ENCODE data around the gene MEOX2. TPM values are rescaled to one million over a fixed set of nuclear protein-coding genes. Genes with fewer than 3 reads are reported as not detected.

MEOX2 gene
- total RNA-seq, 1 donor = 13.0 TPM

DNA sequence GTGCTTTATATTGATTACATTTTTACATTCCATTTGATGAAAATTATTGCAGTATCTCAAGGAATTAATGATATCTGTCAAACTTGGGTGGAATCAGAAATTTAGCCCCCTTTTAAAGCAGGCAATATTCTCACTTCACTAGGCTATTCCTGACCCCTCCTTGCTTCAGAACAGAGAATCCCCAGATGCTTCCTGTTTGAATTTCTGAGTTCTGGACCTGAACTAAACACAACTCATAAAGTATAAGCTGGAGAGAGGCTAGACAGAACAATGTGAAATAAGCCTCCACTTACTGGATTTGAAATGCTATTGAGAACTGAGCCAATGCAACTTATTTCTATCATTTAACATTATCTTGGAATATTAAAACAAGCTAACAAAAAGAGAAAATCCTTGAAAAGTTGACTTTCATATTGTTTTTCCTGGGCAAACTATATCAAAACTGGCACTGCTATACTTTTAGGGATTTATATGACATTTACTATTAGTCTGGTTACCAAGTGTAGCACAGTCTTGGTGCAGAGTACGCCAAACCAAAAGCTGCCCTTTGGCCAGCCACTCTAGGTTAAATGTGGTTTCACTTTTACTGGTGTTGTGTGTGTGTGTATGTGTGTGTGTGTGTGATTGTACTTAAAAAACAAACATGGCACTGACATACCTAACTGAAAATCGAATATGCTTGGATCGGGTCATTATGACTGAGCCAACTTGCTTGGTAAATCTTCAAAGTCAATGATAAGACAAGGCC is 105.7 kb downstream of the MEOX2 start:
- no peak overlapping the region for H3K4me3 ChIP-seq (ENCODE audit: low read depth, low read length)
- peak; percentile 15 for DNase-seq (ENCODE audit: low read depth)
- TF ChIP-seq, protein P1, sequence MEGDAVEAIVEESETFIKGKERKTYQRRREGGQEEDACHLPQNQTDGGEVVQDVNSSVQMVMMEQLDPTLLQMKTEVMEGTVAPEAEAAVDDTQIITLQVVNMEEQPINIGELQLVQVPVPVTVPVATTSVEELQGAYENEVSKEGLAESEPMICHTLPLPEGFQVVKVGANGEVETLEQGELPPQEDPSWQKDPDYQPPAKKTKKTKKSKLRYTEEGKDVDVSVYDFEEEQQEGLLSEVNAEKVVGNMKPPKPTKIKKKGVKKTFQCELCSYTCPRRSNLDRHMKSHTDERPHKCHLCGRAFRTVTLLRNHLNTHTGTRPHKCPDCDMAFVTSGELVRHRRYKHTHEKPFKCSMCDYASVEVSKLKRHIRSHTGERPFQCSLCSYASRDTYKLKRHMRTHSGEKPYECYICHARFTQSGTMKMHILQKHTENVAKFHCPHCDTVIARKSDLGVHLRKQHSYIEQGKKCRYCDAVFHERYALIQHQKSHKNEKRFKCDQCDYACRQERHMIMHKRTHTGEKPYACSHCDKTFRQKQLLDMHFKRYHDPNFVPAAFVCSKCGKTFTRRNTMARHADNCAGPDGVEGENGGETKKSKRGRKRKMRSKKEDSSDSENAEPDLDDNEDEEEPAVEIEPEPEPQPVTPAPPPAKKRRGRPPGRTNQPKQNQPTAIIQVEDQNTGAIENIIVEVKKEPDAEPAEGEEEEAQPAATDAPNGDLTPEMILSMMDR (IDR thresholded peaks at IDR 0.05; ENCODE audit: insufficient read depth, low read length) = no peak

DNA sequence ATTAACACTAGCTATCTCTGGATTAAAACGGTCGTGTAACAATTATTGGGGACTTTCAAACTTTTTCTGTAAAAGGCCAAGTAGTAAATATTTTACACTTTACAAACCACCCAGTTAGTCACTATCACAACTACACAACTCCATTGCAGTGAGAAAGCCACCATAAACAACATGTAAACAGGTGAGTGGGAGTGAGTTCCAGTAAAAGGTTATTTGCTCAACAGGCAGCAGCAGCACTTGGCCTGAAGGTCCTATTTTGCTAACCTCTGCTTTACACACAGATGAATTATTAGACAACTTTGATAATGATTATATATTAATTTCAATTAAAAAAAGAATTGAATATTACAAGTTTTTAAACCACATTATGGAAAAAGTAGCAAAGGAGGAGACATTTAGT is 108.9 kb downstream of the MEOX2 start:
- TF ChIP-seq, protein P1 (IDR thresholded peaks at IDR 0.05; ENCODE audit: insufficient read depth, low read length) = no peak
- no peak for DNase-seq (ENCODE audit: low read depth)

DNA sequence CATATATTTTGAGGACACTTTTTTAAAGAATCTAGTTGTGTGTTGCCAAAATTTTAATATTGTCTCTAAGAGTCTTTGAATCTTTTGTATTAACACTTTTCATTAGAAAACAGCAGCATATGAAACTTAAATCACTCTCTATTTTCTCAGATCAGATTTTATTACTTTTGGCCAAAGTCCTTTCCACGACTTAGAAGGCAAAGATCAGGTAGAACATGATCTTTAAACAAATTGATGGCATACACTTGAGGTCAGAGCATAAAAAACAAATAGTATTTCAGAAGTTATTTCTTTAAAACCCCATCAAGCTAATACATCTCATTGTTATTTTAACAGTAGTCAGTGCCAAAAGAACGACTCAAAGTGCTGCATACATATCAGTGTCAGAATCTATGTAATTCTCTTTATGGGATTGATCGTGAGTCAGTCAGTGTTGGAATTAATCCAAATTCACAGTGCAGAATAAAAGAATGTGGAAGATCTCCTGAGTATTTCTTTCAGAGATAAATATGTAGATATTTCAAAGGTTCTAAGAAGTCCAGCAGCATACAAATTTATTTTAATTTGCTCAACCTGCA is 115.1 kb downstream of the MEOX2 start:
- DNase-seq (ENCODE audit: low read depth) = peak; percentile 34
- H3K4me3 ChIP-seq (ENCODE audit: low read depth, low read length) = no peak overlapping the region
- TF ChIP-seq, protein P1 (IDR thresholded peaks at IDR 0.05; ENCODE audit: insufficient read depth, low read length) = no peak

More for the DNA sequence above, 108.9 kb downstream of the MEOX2 start:
- H3K4me3 ChIP-seq (ENCODE audit: low read depth, low read length) = no peak overlapping the region

DNA sequence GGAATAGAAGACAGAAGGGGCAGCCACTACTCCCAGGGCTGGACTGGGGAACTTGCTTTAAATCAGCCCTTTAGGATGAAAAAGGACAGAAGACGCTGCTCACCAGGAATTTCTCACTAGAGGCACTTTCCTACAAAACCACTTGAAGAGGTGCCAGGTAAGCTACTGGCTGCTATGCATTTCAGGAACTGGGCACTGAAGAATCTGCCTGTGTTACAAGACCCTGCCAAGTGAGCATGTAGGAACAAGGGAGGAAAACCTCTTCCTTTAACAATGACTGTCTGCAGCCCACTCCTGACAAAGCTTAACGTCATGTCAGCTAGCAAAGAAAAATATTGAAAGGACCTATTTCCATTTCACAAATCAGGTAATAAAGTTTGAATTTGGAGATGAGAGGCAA is 118.8 kb downstream of the MEOX2 start:
- TF ChIP-seq, protein P1 (IDR thresholded peaks at IDR 0.05; ENCODE audit: insufficient read depth, low read length) = no peak
- DNase-seq (ENCODE audit: low read depth) = no peak
- H3K4me3 ChIP-seq (ENCODE audit: low read depth, low read length) = no peak overlapping the region

DNA sequence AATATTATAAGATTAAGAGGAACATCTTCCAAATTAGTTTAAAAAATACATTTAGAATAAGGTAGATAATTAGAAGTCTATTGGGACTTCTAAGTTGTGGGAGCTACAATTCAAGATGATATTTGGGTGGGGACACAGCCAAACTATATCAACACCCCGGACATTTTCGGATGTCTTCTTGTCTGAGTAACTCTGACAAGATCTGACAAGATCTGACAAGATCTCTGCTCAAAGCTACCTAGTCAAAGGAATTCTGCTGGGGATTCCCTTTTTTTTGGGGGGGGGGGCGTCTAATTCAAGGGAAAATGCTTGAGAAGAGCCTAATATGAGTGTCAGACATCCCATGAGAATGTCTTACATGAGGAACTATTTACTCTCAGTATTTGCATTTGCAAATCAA is 119.4 kb downstream of the MEOX2 start:
- TF ChIP-seq, protein P1 (IDR thresholded peaks at IDR 0.05; ENCODE audit: insufficient read depth, low read length) = no peak
- no peak for DNase-seq (ENCODE audit: low read depth)
- no peak overlapping the region for H3K4me3 ChIP-seq (ENCODE audit: low read depth, low read length)

DNA sequence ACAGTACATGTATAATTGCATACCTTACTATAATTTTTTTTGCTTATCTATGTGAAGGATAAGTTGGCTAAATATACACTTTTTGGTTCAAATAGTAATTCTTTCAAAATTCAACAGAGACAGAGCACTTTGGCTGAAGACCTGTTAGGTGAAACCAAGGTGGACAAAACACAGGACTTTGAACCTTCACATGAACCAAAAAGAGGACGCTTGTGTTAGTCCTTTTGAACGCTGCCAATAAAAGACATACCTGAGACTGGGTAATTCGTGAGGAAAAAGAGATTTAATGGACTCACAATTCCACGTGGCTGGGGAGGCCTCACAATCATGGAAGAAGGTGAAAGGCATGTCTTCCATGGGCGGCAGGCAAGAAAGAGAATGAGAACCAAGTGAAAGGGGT is 120.0 kb downstream of the MEOX2 start:
- H3K4me3 ChIP-seq (ENCODE audit: low read depth, low read length) = no peak overlapping the region
- TF ChIP-seq, protein P1 (IDR thresholded peaks at IDR 0.05; ENCODE audit: insufficient read depth, low read length) = no peak
- DNase-seq (ENCODE audit: low read depth) = no peak

Data from fibroblast of the aortic adventitia (primary cell).